GM10266 (cell line): Measurements from ENCODE around the gene FBRS.

Source experiments
- DNase-seq: peaks from one replicate; pipeline ENCODE4 v3.0.0; 2012; ENCODE audit errors: extremely low spot score
- TF ChIP-seq, protein P1 (sequence below): IDR thresholded peaks from 2 replicates; pipeline ENCODE4 v1.5.1; 2012; ENCODE audit warnings: mild to moderate bottlenecking, low read depth; ENCODE audit not compliant: control insufficient read depth, insufficient read depth; ENCODE audit errors: missing control alignments

The FBRS gene

DNA sequence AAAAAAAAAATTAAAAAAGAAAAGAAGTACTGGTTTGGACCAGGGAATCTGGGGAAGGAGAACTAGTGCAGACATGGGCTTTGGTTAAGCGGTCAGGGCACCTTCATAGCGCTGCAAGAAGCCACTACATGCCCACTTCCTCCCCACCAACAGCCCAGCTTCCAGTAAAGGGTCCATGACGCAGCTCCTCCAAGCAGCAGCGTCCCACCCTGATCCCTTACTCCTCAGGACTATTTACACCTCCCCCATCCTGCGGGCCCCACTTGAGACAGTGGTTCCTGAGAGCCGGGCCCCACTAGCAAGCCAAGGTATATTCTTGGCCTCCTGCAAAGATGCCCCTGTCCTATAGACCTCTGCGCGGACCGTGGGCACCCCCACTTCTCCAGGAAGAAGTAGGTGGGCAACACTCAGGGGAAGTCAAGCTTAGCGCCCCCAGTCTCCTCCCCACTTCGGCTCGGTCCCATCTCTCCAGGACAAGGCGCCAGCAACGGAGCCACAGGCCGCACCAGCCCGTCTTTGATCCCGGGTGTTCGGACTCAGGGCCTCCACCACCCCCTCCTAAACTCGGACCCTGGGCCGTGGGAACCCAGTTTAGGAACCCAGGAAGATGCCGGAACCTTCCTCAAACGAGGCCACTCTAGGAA is 8.4 kb upstream of the FBRS start:
- DNase-seq: peak; percentile 26
- TF ChIP-seq, protein P1, sequence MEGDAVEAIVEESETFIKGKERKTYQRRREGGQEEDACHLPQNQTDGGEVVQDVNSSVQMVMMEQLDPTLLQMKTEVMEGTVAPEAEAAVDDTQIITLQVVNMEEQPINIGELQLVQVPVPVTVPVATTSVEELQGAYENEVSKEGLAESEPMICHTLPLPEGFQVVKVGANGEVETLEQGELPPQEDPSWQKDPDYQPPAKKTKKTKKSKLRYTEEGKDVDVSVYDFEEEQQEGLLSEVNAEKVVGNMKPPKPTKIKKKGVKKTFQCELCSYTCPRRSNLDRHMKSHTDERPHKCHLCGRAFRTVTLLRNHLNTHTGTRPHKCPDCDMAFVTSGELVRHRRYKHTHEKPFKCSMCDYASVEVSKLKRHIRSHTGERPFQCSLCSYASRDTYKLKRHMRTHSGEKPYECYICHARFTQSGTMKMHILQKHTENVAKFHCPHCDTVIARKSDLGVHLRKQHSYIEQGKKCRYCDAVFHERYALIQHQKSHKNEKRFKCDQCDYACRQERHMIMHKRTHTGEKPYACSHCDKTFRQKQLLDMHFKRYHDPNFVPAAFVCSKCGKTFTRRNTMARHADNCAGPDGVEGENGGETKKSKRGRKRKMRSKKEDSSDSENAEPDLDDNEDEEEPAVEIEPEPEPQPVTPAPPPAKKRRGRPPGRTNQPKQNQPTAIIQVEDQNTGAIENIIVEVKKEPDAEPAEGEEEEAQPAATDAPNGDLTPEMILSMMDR: no peak

DNA sequence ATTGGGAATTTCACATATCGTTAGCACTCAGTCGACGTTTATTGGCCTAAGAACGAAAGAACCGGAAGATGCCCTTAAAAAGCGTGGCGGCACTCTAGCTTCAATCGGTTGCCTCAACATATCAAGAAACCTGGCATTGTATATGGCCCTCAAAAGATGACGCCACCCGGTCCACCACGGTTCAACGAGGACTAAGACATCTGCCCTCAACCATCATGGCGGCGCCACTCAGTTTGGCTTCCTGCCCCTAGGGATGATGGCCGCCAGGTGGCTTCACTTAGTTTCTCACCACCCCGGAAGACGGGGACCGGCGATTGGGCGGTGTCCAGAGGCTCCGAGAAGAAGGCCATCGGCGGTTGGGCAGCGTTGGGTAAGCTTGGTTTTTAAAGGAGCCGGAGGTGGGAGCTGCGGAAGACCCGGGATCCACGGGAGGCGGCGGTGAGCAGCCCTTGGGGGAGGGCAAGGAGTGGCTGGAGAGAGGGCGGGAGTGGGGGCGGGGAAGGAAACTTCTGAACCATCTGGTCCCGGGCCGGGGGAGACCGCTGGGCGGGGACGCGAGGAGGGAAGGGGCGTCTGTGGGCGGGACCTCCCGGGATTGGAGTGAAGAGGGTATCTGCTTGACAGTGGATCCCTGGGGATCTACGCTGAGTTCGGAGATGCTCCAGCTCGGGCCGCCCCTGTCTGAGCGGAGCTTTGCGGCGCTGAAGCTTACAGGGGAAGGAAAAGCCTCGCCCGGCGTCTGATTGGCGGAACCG is 7.7 kb upstream of the FBRS start, which contains the start of gene PRR14:
Gene PRR14, plus strand, starts transcription at position 592 of the 755 bp plus-strand sequence. CDS start 686 bp downstream, outside the sequence.
- peak; percentile 95 for DNase-seq
- TF ChIP-seq, protein P1: no peak

GRCh38 chr16:30651124-30652004 is 6.9 kb upstream of the FBRS start:
- DNase-seq: peak; percentile 92
- TF ChIP-seq, protein P1: peak; percentile 90

DNA sequence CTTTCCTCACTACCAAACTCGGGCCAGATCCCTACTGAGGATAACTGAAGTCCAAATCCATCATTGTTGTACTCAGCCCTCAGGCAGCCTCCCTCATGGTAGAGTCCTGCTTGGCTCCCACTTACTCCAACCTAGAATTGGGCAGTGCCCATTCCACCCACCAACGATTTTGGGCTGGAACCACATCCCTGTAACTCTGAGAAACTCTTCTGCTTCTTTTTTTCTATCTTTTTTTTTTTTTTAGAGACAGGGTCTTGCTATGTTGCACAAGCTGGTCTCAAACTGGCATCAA is 6.3 kb upstream of the FBRS start:
- TF ChIP-seq, protein P1: no peak
- no peak for DNase-seq

- TF ChIP-seq, protein P1: no peak
- DNase-seq: no peak
Observed at GRCh38 chr16:30652718-30653117, 5.5 kb upstream of the FBRS start.

DNA sequence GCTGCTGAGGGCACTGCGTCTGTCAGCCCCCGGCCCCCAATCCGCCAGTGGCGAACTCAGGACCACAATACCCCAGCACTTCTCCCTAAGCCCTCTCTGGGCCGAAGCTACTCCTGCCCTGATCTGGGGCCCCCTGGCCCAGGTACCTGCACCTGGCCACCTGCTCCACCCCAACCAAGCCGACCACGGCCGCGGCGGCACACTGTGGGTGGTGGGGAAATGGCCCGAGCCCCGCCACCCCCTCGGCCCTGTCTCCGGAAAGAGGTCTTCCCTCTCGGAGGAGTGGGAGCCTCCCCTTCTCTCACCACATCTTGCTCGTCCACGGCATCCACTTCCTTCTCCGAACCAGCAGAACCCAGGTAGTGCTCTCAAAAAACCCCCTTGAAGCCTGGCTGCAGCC is 3.4 kb upstream of the FBRS start:
- no peak for DNase-seq
- TF ChIP-seq, protein P1: no peak
